K562 treated with DMSO at 1 percent for 48 hours (cell line): ENCODE results near the gene APC2. TPM values are rescaled to one million over a fixed set of nuclear protein-coding genes. Genes with fewer than 3 reads are reported as not detected.

ENCODE experiments used
- total RNA-seq: library from RNA; unstranded; fragments of 300-600 nt; gene quantifications from 2 replicates; pipeline ENCODE4 v1.2.3, GENCODE V29; 2022; ENCODE audit warnings: low replicate concordance; ENCODE audit errors: extremely low read depth

APC2 gene
- total RNA-seq = not detected in 2 replicates

DNA sequence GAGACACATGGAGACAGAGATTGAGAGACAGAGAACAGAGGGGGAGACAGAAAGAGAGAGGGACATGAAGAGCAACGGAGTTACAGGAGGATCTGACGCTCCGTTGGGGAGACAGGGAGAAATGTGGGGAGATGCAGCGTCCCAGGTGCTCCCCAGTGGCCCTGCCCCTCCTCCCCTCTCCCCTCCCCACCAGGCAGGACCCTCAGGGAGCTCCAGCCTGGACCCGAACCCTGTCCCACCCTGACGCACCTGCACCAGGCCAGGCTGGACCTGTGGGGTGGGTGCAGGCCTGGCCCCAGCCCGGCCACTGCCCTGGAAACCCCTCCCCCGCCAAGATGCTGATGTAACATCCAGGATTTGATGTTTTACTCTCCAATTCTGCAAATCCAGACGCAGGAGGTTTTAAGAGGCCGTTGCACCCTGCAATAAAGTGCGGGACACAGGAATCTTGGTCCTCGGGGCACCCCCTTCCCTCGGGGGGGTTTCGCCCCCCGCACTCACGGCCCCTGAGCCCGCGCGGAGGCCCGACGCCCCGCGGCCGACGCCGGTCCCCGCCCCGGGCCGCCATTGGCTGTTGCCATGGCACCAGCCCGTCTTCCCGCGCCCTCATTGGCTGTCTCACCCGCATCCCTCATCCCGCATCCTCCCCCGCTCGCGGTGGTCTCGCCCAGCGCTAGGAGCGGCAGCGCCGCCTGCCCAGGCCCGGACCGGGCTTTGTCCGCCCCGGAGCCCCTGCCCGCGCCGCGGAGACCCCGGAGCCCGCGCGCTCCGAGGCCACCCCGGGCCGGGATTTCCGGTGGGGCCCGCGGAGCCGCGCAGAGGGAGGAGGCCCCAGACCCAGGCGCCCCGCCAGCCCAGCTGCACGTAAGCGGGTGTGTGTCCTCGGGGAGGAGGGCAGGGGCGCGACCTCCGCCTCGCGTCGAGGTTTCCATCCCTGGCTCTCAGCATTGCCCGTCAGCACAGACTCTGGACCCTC, at the start of gene APC2:
Gene APC2 (plus strand): TSS at position 655 of the 976 bp plus-strand sequence. CDS start 2,881 bp downstream, outside the sequence.

DNA sequence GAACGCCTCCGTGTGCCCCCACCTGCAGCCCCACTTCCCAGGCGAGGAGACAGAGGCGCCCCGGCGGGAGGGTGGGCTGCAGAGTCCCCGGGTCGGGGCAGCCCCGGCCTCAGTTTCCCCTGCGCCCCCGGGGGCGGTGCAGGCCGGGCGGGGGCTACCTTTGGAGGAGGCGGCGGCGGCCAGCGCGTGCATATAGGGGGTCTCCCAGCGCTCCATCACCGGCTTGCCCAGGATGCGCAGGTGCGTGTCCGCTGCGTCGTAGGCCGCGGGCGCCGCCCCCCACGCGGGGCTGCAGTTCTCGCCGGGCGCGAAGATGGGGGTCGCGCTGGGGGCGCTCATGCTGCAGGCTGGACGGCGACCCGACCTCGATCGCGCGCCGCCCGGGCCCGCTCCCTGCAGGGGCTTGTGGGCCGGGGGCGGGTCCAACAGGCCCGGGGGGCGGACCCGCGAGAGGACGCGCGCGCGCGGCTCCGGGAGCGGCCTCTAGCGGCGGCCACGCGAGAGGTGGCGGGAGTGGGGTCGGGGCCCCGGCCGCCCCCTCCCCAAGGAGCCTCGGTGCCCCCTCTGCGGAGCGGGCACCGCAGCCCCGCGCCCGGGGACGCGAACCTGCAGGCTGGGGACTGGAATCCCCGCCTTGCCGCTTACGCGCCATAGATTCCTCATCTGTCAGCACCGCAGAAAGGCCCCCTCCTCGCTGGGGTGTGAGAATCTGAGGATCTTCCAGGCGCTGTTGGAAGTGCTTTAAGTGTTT, 48.6 kb upstream of the APC2 start, which contains the start of gene GAMT:
Gene GAMT (minus strand): TSS at position 405 of the 751 bp plus-strand sequence. CDS start 66 bp downstream, at position 339.

DNA sequence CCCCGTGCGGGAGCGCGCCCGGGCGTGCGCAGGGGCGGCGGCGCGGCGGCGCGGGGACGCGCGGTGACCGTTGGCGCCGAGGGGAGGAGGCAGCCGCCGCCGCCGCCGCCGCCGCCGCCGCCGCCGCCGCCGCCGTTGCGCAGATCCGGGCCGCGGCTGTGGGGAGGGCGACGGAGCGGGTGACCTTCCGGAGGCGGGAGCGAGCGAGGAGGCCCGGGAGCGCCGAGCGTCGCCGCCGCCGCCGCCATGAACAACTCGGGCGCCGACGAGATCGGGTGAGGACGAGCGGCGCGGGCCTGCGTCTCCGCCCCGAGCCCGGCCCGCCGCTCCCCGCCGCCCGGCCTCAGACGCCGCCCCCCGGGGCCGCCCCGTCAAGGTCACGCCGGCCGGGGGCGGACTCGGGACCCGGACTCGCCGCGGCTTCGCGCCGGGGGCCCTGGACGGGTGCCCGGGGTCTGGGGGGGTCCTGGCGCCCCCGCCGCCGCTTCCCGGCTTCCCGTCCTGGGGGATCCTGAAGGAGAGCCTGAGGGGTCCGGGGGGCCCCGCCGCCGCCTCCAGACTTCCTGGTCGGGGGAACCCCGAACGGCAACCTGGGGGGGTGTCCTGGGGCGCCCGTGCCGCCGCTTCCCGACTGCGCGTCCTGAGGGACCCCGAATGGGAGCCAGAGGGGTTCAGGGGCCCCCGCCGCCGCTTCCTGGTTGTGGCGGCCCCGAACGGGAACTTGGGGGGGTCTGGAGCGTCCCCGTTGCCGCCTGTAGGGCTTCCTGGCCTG, 42.2 kb upstream of the APC2 start, which contains the start of gene DAZAP1:
Gene DAZAP1 (plus strand): TSS at position 59 of the 772 bp plus-strand sequence. CDS start 188 bp downstream, at position 247.

GRCh38 chr19:1438035-1438932, 11.6 kb upstream of the APC2 start, which contains the start of gene RPS15:
TSS of gene RPS15 (plus strand) at chr19:1438396. CDS start at chr19:1438426, 30 bp downstream.

DNA sequence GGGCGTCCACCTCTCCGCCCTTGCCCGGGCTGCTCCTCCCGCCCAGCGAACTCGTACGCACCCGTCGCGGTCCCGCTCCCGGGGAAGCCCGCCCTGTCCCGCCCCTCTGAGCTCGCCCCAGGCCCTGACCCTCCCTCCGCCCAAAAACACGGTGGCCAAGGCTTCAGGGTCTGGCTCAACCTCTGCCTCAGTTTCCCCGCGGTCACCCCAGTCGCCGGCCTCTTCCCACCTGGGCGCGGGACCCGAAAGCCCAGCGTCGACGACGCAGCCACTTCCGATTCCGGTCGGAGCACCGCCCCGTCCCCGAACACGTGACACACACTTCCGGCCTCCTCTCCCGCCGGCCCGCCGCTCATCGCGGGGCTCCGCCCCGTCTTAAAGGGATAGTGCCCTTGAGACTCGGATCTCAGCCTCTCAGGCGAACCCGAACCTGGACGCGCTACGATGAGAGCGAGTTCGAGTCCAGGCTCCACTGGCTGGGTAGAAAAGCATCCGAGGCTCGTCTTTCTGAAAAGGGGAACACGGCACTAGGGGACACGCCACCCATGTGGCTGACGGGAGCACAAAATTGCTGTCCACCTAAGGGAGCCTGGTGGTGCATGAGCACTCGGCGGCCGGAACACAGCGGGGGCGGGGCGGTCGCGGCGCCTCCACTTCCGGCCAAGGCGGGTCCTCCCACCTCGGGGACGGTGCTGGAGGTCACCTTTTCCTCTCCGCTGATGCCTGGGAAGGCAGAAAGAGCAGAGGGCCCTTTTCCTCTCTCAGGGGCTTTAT, 29.2 kb downstream of the APC2 start, which contains the start of gene C19orf25:
Gene C19orf25 (minus strand): TSS at position 282 of the 774 bp plus-strand sequence. CDS start 312 bp downstream, outside the sequence.

GRCh38 chr19:1490311-1491113, 40.6 kb downstream of the APC2 start, which contains the start of gene PCSK4:
TSS of gene PCSK4 (minus strand) at chr19:1490350. CDS start at chr19:1490346, 4 bp downstream.

DNA sequence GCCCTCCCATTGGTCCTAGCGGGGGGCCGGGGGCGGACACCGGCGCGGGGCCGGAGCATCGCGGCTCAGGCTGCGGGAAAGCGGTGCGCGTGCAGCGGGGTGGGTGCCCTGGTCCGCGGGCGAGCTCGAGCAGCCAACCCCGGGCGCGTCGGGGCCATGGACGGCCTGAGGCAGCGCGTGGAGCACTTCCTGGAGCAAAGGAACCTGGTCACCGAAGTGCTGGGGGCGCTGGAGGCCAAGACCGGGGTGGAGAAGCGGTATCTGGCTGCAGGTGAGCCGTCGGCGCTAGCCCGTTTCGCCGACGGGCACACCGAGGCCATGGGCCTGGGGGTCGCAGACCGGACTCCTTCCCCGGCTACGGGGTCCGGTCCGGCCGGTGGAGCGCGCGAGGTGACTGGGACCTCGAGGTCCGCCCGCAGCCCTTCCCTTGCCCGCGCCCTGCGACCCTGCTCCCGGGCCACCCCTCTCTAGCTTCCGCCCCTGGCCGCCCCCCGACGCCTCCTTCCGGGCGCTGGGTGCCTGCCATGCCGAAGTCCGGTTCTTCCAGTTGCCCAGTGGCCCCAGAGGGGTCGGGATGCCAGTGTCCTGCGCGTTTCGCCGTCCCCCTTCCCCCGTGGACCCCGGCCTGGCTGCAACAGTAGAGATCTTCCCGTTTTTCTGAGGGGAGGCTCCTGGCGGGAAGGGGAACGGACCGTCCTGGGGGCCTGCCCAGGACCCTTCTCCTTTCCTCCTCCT, 41.4 kb downstream of the APC2 start, which contains the start of gene REEP6:
Gene REEP6 (plus strand): TSS at position 68 of the 735 bp plus-strand sequence. CDS start 89 bp downstream, at position 157.

GRCh38 chr19:1512671-1513498, 63.0 kb downstream of the APC2 start, which contains the start of gene ADAMTSL5:
TSS of gene ADAMTSL5 (minus strand) at chr19:1513019. CDS start at chr19:1510943, 2,076 bp downstream.

Other genes with a start within 250 kb of the APC2 start
- 700 TPM in 1 of 2 replicates, not detected in the other for gene STK11, start 244.3 kb upstream of the APC2 start, total RNA-seq
- not detected in 2 replicates for gene CBARP, start 212.1 kb upstream of the APC2 start, total RNA-seq
- gene ATP5F1D, start 208.4 kb upstream of the APC2 start, total RNA-seq = not detected in 2 replicates
- not detected in 2 replicates for gene MIDN, start 201.5 kb upstream of the APC2 start, total RNA-seq
- gene CIRBP, start 180.8 kb upstream of the APC2 start, total RNA-seq = not detected in 2 replicates
- not detected in 2 replicates for gene FAM174C, start 174.6 kb upstream of the APC2 start, total RNA-seq
- gene EFNA2, start 164.2 kb upstream of the APC2 start, total RNA-seq = not detected in 2 replicates
- gene NDUFS7, start 66.2 kb upstream of the APC2 start, total RNA-seq = not detected in 2 replicates
- gene GAMT, start 48.6 kb upstream of the APC2 start, total RNA-seq = not detected in 2 replicates
- gene DAZAP1, start 42.5 kb upstream of the APC2 start, total RNA-seq = not detected in 2 replicates
- gene RPS15, start 11.7 kb upstream of the APC2 start, total RNA-seq = 3,927 TPM in 1 of 2 replicates, not detected in the other
- not detected in 2 replicates for gene C19orf25, start 29.1 kb downstream of the APC2 start, total RNA-seq
- gene PCSK4, start 40.2 kb downstream of the APC2 start, total RNA-seq = not detected in 2 replicates
- gene REEP6, start 41.1 kb downstream of the APC2 start, total RNA-seq = not detected in 2 replicates
- gene ADAMTSL5, start 62.9 kb downstream of the APC2 start, total RNA-seq = not detected in 2 replicates
- gene PLK5, start 74.0 kb downstream of the APC2 start, total RNA-seq = not detected in 2 replicates
- gene MEX3D, start 118.2 kb downstream of the APC2 start, total RNA-seq = not detected in 2 replicates
- gene MBD3, start 142.7 kb downstream of the APC2 start, total RNA-seq = 422 TPM in 1 of 2 replicates, not detected in the other
- not detected in 2 replicates for gene UQCR11, start 155.3 kb downstream of the APC2 start, total RNA-seq
- 141 TPM in 1 of 2 replicates, not detected in the other for gene TCF3, start 202.5 kb downstream of the APC2 start, total RNA-seq